GM08714 (cell line): ENCODE measurements around the gene SPATA2L.

ENCODE experiments used
- H3K4me3 ChIP-seq: fragments of 200-500 bp; sonication (Bioruptor generic); 2 replicates; pipeline ENCODE4 v1.5.1; 2014; ENCODE audit warnings: mild to moderate bottlenecking, low read length, inconsistent platforms
- ZNF274 ChIP-seq: IDR thresholded peaks from 2 replicates; pipeline ENCODE4 v1.6.1; 2012; ENCODE audit warnings: mild to moderate bottlenecking, low read depth, low read length

SPATA2L gene

DNA sequence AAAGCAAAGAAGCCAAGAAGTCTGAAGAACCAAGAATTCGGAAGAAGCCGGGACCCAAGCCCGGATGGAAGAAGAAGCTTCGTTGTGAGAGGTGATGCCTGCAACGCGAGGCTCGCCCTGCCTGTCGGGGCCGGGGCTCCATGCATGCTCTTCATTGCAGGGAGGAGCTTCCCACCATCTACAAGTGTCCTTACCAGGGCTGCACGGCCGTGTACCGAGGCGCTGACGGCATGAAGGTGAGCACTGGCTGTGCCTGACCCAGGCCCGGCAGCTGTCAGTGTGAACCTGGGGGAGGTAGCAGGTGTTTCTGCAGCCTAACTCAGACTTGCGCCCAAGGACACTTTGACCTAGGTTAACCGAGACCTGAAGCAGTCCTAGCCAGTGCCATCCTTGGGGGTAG, 31.8 kb upstream of the SPATA2L start:
- no peak overlapping the region for H3K4me3 ChIP-seq
- no peak for TF ChIP-seq ZNF274

DNA sequence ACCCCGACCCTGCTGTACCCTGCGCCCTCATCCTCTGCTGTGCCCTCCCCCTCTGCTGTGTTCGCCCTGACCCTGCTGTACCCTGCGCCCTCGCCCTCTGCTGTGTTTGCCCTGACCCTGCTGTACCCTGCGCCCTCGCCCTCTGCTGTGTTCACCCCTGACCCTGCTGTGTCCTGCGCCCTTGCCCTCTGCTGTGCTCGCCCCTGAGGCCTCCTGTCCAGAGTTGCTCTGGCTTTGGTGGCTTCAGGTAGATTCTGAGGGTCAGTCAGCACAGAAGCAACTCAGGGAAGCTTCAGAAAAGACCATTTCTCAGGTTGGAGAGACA, 31.4 kb upstream of the SPATA2L start:
- TF ChIP-seq ZNF274: no peak

DNA sequence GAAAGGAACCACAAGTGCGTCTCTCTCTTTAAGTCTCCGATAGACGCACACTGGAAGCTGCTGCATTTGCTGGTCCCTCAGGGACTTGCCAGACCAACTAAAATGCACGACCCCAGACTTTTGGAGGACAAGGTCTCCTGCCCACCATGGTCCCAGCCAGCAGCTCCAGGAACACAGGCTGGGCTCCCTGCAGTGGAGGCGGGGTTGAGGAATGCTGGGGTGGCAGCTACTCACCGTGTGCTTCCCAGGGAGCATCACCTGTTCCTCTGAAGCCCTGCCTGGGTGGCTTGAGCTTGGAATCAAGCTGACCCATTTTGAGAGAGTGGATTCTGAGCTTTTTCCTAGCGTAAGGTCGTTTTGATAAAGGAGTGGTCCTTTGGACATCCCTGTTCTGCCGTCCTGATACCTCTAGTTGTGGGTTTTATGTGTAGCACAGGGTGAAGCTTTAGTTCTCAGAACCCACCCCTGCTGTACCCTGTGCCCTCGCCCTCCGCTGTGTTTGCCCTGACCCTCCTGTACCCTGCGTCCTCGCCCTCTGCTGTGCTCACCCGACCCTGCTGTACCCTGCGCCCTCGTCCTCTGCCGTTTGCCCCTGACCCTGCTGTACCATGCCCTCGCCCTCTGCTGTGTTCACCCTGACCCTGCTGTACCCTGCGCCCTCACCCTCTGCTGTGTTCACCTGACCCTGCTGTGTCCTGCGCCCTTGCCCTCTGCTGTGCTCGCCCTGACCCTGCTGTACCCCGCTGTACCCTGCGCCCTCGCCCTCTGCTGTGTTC, 30.8 kb upstream of the SPATA2L start:
- no peak overlapping the region for H3K4me3 ChIP-seq
- no peak for TF ChIP-seq ZNF274

More for the DNA sequence above, 31.4 kb upstream of the SPATA2L start:
- no peak overlapping the region for H3K4me3 ChIP-seq

DNA sequence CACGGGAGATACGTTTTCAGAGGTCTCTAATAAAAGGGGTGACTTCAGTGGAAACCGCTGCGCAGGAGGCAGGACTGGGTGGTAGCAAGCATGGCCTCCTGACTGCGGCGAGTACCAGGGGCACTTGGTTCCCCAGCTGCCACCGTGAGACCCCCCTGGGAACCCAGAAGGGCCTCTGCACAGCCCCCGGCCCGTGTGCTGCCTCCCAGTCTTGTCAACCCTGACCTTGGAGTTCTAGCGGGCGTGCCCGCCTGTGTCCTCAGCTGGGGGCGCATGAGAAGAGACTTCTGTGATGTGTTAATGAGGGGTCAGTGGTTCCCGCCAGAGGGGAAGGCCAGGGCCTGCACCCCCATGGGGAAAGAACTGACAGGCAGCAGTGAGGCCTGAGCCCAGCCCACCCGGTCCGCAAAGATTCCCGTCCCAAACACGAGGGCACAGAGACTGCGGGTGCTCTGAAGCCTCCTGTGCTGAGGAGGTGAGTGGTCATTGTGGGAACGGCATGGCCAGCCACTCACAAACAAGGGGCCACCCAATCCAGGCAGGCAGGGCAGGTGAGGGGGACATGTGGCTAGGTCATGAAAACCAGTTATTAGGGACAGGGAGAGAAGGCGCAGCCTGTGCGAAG, 29.2 kb upstream of the SPATA2L start:
- TF ChIP-seq ZNF274: no peak

DNA sequence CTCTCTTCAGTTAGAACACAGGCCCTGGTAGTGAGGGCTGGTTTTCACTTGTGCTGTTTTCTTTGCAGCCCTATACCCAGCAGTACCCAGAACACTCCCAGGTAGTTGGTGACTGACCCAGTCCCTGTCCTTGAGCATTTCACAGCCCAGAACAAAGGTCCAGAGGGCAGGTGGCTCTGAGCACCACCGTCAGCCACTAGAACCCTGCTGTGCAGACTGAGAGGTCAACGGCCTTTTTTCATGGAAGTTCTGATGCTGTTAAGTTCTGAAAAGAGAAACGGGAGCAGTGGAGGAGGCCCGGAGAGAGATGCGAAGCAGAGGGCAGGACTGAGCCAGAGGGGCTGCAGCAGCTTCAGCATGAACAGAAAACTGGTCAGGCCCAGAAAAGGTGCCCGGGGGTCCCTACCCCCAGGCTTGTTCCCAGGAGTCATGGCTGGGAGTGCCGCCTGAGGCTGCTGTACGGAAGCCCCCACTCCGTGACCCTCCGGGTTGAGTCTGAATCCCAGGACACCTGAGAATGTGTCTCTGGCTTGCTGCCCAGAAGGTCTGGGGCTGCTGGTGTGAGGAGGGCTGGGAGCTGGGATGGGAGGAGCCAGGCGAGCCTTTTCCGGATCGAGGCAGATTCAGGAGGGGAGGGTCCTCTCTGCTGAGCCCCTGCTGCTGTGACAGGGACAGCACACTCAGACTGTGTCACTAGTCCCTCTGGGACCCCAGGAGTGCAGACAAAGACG, 28.5 kb upstream of the SPATA2L start:
- H3K4me3 ChIP-seq: no peak overlapping the region
- no peak for TF ChIP-seq ZNF274

More for the DNA sequence above, 29.2 kb upstream of the SPATA2L start:
- no peak overlapping the region for H3K4me3 ChIP-seq

DNA sequence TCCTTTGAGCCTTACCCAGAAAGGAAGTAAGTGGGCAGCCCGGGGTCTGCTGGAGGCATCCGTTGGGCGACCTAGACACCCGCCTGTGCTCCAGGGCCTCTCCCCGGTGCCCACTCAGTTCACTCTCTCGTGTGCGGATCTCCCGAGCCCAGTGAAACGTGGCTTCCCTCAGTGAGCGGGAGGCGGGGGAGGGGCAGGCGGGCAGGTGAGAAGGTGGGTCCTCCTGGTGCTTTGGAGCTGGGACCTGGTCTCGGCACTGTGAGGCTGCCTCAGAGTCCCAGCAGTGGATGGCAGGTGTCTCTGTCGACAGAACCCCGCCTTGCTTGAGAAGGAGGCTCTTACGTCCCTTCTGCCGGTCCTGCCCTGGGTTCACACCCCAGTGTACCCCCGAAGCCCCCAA, 27.8 kb upstream of the SPATA2L start:
- TF ChIP-seq ZNF274: no peak
- H3K4me3 ChIP-seq: no peak overlapping the region

DNA sequence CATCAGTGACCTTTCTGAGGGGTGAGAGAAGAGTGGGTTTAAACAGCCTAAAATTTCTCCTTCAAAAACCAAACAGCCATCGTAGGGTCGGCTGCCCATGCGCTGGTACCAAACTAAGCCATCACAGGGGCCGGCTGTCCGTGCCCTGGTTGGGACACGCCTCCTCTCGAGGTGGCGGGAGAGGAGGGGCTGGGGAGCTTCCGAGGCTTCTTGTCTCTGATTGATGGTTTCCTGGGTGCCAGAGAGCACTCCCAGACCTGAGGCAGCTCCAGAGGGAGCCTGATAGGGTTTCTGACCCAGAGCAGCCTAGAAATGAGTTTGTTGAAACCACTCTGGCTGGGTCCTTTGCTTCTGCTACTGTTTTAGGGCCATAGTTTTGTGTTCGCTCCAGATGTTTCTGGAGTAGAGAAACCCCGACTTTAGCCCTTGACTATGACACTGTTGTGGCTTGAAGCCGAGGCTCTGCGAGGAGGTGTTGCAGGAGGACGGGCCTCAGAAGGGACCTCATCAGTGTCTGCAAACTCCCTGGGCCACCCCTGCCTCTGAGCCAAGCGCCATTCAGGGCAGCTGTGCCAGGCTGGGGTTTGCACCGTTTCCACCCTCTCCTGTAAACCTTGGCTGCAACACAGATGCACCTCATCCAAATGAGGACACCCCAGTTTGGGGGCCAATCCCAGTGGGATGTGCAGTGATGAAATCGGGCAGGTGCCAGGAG, 26.1 kb upstream of the SPATA2L start:
- TF ChIP-seq ZNF274: no peak
- no peak overlapping the region for H3K4me3 ChIP-seq

DNA sequence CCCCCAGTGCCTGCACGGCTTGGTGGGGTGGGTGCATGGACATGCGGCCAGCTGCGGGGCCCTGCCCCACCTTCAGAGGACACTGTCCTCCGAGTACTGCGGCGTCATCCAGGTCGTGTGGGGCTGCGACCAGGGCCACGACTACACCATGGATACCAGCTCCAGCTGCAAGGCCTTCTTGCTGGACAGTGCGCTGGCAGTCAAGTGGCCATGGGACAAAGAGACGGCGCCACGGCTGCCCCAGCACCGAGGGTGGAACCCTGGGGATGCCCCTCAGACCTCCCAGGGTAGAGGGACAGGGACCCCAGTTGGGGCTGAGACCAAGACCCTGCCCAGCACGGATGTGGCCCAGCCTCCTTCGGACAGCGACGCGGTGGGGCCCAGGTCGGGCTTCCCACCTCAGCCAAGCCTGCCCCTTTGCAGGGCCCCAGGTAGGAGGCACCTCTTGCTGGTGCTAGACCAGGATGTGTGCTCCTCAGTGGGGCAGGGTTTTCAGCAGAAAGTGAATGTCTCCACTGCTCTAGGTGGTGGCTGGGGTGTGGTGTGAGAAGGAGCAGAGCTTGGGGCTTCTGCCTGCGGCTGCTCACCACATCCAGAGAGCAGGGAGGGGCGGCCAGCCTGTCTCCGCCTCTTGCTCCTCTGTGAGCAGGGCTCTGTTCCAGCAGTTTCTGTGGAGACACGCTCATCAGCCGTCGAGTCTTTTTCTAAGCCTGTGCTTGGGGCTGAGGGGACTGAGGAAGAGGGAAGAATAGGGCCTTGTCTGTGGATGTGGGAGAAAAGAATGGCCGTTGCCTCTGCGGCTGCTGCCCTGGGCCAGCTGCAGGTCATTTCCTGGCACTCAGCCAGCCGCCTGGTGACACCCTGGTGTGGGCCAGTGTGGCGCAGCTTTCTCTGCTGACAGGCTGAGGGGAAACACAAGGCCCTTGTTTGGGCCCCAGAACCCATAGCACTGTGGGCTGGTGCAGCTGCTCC, 22.1 kb upstream of the SPATA2L start:
- peak overlapping the region; percentile 75; the same call in 1 of the 2 replicates for H3K4me3 ChIP-seq
- no peak for TF ChIP-seq ZNF274

DNA sequence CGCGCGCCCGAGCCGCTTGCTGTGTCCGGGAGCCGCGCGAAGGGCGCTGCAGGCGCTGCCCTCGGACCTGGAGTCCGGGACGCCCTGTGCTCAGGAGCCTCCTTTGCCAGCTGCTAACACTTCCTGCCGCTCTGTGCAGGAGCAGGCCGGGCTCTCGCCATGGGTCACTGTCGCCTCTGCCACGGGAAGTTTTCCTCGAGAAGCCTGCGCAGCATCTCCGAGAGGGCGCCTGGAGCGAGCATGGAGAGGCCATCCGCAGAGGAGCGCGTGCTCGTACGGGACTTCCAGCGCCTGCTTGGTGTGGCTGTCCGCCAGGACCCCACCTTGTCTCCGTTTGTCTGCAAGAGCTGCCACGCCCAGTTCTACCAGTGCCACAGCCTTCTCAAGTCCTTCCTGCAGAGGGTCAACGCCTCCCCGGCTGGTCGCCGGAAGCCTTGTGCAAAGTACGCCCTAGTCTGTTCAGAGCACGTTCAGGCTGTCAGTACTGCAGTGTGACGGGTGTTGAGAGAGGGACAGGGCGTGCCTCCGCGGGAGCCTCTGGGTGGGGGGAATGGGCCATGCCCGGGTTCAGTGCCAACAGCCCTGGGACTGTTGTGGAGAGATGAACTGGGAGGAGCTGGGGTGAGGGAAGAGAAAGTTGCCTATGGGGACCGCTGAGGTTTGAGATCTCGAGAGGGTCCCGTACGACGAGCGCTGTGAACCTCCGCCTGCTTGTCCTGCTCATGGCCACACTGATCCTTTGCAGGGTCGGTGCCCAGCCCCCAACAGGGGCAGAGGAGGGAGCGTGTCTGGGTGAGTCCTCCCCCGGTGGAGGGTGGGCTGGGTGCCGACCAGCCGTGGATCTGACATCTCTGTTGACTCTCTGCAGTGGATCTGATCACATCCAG, 21.1 kb upstream of the SPATA2L start:
- no peak for TF ChIP-seq ZNF274
- peak overlapping the region; percentile 75 for H3K4me3 ChIP-seq

DNA sequence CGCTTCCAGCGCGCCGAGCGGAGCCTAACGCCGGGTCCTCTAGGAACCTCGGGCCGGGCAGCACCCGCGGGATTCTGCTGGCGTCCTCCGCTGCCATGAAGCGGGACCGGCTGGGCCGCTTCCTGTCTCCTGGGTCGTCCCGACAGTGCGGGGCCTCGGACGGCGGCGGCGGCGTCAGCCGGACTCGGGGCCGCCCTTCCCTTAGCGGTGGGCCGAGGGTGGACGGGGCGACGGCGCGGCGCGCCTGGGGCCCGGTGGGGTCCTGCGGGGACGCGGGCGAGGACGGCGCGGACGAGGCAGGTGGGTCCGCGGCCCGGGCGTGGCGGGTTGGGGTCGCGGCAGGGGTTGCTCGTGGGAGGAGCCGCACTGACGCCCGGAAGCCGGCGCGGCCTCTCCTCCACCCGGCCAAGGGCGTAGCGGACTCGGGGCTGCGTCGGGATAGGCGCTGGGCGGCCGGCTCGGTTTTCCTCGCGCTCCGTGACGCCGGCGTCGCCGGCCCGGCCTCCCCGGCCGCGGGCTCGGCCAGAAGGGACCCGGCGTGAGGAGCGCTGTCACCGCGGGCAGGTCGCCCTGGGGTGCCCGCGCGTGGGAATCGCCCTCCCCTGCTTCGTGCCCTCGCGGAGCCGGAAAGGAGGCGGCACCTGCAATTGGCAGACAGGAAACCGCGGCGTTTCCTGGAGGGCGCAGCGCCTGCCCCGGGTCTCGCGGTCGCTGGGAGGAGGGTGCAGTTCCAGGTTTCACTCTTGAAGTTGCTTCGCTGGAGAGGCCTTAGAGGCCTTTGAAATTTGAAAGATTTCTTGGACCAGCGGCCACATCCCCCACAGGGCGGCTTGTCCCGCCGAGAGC, 20.3 kb upstream of the SPATA2L start:
- TF ChIP-seq ZNF274: no peak
- H3K4me3 ChIP-seq: peak overlapping the region; percentile 75

DNA sequence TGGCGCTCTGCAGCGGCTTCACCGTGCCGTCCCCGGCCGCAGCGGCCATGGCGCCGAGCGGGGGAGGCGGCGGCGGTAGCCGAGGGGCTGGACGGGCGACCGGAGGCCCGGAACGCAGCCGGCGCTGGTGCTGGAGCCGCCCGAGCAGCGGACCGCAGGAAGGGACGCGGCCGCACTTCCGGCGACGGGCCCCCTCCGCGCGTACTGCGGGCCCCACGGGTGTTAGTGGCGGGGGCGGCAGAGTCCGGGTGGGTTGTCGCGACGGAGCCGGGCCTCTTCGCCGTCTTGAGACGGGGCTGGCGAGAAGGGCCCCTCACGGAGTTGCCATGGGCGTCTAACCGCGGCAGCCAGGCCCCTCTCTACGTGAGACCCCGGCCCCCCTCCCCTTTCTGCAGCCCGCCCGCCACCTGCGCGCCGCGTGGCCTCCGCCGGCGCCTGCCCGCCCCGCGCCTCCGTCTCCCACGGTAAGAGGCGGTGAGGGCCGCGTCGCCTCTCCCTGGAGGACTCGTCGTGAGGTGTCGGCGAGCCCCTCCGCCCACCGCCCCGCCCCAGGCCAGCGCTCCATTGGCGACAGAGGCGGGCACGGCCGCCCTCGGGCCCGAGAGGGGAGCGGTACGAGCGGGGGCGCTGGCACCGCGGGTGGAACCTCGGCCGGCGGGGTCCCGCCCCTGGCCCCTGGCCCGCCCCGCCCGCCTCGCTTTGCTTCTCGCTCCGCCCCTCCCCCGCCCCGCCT, 19.5 kb upstream of the SPATA2L start, which contains the start of the genes VPS9D1 and ZNF276:
Gene VPS9D1 (minus strand): TSS at position 86 of the 733 bp plus-strand sequence. CDS start 37 bp downstream, at position 49.
Gene ZNF276 (plus strand): TSS at position 725 of the 733 bp plus-strand sequence. CDS start 104 bp downstream, outside the sequence.
- H3K4me3 ChIP-seq: peak within 1 kb of the TSS; percentile 75
- no peak for TF ChIP-seq ZNF274
